Neuron (in vitro differentiated cells): ENCODE data around the gene SIX2.

Experiments used
- H2AFZ ChIP-seq: one replicate; pipeline ENCODE4 v1.6.1; 2013; ENCODE audit warnings: low read depth, mild to moderate bottlenecking, inconsistent platforms, low read length, moderate library complexity
- H3K27me3 ChIP-seq: one replicate; pipeline ENCODE4 v1.6.1; 2013; ENCODE audit warnings: low read length; ENCODE audit not compliant: insufficient read depth
- H3K36me3 ChIP-seq: one replicate; pipeline ENCODE4 v1.6.1; 2013; ENCODE audit warnings: low read length; ENCODE audit not compliant: insufficient read depth
- H3K4me1 ChIP-seq: one replicate; pipeline ENCODE4 v1.6.1; 2013; ENCODE audit warnings: low read length; ENCODE audit not compliant: insufficient read depth
- H3K4me3 ChIP-seq: 2 replicates; pipeline ENCODE4 v1.5.1; 2013; ENCODE audit warnings: mild to moderate bottlenecking, low read length, moderate library complexity
- H3K9me3 ChIP-seq: one replicate; pipeline ENCODE4 v1.6.1; 2013; ENCODE audit warnings: low read length

The SIX2 gene

GRCh38 chr2:44964752-44965236 lies 44.5 kb downstream of the SIX2 start:
- Histone ChIP-seq H3K27me3 (peaks cover 2% of the 10 kb centered on the region), H3K4me3 (no peak overlapping the region), H3K36me3 (no peaks in the 10 kb centered on the region), H2AFZ (no peak overlapping the region), H3K4me1 (no peaks in the 10 kb centered on the region), H3K9me3 (no peaks in the 10 kb centered on the region)

GRCh38 chr2:44962176-44962695 lies 47.0 kb downstream of the SIX2 start:
- no peaks in the 10 kb centered on the region for H3K36me3 ChIP-seq
- H2AFZ ChIP-seq: no peak overlapping the region
- H3K27me3 ChIP-seq: peaks cover 3% of the 10 kb centered on the region
- H3K4me1 ChIP-seq: no peaks in the 10 kb centered on the region
- H3K4me3 ChIP-seq: no peak overlapping the region
- no peaks in the 10 kb centered on the region for H3K9me3 ChIP-seq

DNA sequence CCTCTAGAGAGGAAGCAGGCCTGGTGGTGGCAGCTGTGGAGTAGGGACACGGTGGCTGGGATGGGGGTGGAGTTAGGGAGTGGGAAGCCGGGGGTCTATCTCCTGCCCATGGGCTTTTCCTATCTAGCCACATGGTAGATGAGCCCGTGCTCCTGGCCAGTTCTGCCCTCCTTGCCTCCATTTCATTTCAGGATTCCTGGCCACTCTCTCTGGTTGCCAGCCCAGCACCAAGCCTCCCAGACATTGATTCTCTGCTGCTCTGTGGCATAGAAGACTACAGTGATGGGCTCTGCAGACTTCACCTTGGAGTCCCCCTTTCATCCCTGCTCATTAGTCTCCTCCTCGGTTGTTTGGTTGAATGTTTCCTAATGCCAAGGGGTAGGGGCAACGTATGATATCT lies 48.4 kb downstream of the SIX2 start:
- H3K4me1 ChIP-seq: peaks cover under 1% of the 10 kb centered on the region
- no peak overlapping the region for H2AFZ ChIP-seq
- peaks cover 11% of the 10 kb centered on the region for H3K27me3 ChIP-seq
- H3K9me3 ChIP-seq: no peaks in the 10 kb centered on the region
- no peak overlapping the region for H3K4me3 ChIP-seq
- no peaks in the 10 kb centered on the region for H3K36me3 ChIP-seq

GRCh38 chr2:44959855-44960254 lies 49.4 kb downstream of the SIX2 start:
- H3K36me3 ChIP-seq: no peaks in the 10 kb centered on the region
- H3K27me3 ChIP-seq: peaks cover 17% of the 10 kb centered on the region
- H3K4me1 ChIP-seq: peaks cover 9% of the 10 kb centered on the region
- H2AFZ ChIP-seq: no peak overlapping the region
- no peak overlapping the region for H3K4me3 ChIP-seq
- H3K9me3 ChIP-seq: no peaks in the 10 kb centered on the region

- Histone ChIP-seq H3K36me3 (no peaks in the 10 kb centered on the region), H3K27me3 (peaks cover 36% of the 10 kb centered on the region), H2AFZ (no peak overlapping the region), H3K4me3 (no peak overlapping the region), H3K4me1 (peaks cover 17% of the 10 kb centered on the region), H3K9me3 (peaks cover 1% of the 10 kb centered on the region)
These were observed 51.5 kb downstream of the SIX2 start for GRCh38 chr2:44957656-44958327.

DNA sequence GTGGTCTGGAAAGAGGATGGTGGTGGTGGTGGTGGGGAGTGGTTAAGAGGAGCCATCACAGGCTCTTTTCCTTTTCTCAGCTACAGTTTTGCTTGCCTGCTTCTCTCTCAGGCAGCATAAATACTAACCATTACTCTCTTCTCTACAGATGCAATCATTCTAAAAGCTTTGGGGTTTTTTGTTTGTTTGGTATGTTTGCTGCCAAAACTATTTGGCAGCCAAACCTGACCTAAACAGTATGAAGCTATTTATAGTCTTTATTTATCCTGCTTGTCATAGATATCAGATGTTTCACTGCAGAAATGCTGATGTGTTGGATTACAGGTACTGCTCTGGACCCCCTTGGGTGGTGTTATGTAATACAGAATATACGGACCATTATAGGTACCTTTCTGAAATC lies 52.4 kb downstream of the SIX2 start:
- peaks cover 40% of the 10 kb centered on the region for H3K27me3 ChIP-seq
- peaks cover 1% of the 10 kb centered on the region for H3K9me3 ChIP-seq
- H3K4me3 ChIP-seq: no peak overlapping the region
- peaks cover 21% of the 10 kb centered on the region for H3K4me1 ChIP-seq
- no peak overlapping the region for H2AFZ ChIP-seq
- no peaks in the 10 kb centered on the region for H3K36me3 ChIP-seq

DNA sequence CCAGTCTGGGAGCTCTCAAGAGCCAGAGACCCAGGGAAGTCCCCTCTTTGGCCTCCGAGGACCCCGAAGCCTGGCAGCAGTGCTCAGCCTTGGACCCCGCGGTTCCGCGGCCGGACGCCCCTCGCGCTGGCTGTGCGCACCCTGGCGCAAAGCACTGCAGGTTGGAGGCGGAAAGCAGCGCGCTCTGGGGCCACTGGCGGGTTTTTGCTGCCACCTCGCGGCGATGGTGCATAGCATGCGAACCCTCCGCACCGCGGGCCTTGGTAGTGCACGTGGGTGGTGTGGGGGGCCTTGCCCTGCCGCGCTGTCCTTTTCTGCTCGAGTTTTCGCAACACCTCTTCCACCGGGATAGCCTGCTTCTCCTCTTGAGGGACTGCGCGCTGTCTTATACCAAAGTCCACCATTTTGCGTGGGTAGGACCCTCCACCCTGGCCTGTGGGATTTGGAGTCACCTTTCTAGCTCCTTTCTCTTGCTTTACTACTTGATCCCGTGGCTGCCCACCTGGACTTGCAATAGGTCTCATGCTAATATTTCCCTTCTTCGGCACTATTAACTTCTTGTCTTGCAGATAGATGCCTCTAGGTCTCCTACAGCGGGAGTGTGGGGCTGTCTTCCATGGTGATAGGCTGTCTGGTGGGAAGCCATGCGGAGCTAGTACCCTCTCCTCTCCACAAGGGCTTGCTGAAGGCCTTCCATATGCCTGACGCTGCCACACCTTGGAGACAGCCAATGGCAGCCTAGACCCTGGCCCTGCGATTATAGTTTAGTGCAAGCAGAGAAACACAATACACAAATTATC lies 53.5 kb downstream of the SIX2 start:
- Histone ChIP-seq H3K4me3 (peak overlapping the region; percentile 38), H2AFZ (peak overlapping the region; percentile 42), H3K4me1 (peaks cover 21% of the 10 kb centered on the region), H3K36me3 (no peaks in the 10 kb centered on the region), H3K27me3 (peaks cover 40% of the 10 kb centered on the region), H3K9me3 (peaks cover 1% of the 10 kb centered on the region)
